Colonic mucosa (tissue), 4 donors: ENCODE measurements around the gene BANP. TPM values are rescaled to one million over a fixed set of nuclear protein-coding genes. Genes with fewer than 3 reads are reported as not detected.

Experiments
- DNase-seq: peaks from one replicate; pipeline ENCODE4 v3.0.0-alpha.2; 2020
- H3K27ac ChIP-seq: fragments of 200-600 bp; one replicate; pipeline ENCODE4 v1.8.0; 2021
- H3K27me3 ChIP-seq: fragments of 200-600 bp; one replicate; pipeline ENCODE4 v1.8.0; 2021
- H3K36me3 ChIP-seq: fragments of 200-600 bp; one replicate; pipeline ENCODE4 v1.8.0; 2021
- H3K4me1 ChIP-seq: fragments of 200-600 bp; one replicate; pipeline ENCODE4 v1.8.0; 2021; ENCODE audit warnings: mild to moderate bottlenecking
- H3K4me3 ChIP-seq: fragments of 200-600 bp; one replicate; pipeline ENCODE4 v1.8.0; 2021
- H3K9ac ChIP-seq, 2 donors: one replicate each; pipeline ENCODE4 v1.7.0; 2013; ENCODE audit warnings: control low read depth in 2 of 2, low read depth in 2 of 2, low read length in 2 of 2
- H3K9me3 ChIP-seq: fragments of 200-600 bp; one replicate; pipeline ENCODE4 v1.8.0; 2021
- intact Hi-C: fragments of 100-400 bp; cut with DNase I; formaldehyde crosslinking; loops from one replicate; pipeline ENCODE4 v1.14.1; 2022
- total RNA-seq, 2 donors: library from RNA; stranded (reverse); fragmentation: NEBNext Ultra II Directional in 1 of 2; extraction: Animal tissue kit (Norgen Biotek cat#: 25700) in 1 of 2; gene quantifications; one replicate each; pipeline ENCODE4 v1.2.1, GENCODE V29; 2021
- TF ChIP-seq, protein P1 (sequence below): fragments of 200-600 bp; IDR thresholded peaks from one replicate; pipeline ENCODE4 v1.8.0; 2022; ENCODE audit warnings: antibody characterized with exemption, mild to moderate bottlenecking
- donor health status: healthy.
- donor health status: DM: no; HTN: no; CAD: no.
- donor health status: DM: no; HTN: no; CAD: no.

The BANP gene
- total RNA-seq, 2 donors from 2014 or later: 18.6 to 29.7 TPM

- no peak overlapping the region for H3K9ac ChIP-seq
- no peak overlapping the region for H3K4me3 ChIP-seq
- no peaks in the 10 kb centered on the region for H3K9me3 ChIP-seq
- TF ChIP-seq, protein P1, sequence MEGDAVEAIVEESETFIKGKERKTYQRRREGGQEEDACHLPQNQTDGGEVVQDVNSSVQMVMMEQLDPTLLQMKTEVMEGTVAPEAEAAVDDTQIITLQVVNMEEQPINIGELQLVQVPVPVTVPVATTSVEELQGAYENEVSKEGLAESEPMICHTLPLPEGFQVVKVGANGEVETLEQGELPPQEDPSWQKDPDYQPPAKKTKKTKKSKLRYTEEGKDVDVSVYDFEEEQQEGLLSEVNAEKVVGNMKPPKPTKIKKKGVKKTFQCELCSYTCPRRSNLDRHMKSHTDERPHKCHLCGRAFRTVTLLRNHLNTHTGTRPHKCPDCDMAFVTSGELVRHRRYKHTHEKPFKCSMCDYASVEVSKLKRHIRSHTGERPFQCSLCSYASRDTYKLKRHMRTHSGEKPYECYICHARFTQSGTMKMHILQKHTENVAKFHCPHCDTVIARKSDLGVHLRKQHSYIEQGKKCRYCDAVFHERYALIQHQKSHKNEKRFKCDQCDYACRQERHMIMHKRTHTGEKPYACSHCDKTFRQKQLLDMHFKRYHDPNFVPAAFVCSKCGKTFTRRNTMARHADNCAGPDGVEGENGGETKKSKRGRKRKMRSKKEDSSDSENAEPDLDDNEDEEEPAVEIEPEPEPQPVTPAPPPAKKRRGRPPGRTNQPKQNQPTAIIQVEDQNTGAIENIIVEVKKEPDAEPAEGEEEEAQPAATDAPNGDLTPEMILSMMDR: no peak
- no peaks in the 10 kb centered on the region for H3K36me3 ChIP-seq
- no peak for DNase-seq
- H3K27me3 ChIP-seq: no peaks in the 10 kb centered on the region
- no peaks in the 10 kb centered on the region for H3K4me1 ChIP-seq
- H3K27ac ChIP-seq: no peak overlapping the region
- intact Hi-C loops: no loop called here
Observed at GRCh38 chr16:88077328-88078108, 126.3 kb downstream of the BANP start.

DNA sequence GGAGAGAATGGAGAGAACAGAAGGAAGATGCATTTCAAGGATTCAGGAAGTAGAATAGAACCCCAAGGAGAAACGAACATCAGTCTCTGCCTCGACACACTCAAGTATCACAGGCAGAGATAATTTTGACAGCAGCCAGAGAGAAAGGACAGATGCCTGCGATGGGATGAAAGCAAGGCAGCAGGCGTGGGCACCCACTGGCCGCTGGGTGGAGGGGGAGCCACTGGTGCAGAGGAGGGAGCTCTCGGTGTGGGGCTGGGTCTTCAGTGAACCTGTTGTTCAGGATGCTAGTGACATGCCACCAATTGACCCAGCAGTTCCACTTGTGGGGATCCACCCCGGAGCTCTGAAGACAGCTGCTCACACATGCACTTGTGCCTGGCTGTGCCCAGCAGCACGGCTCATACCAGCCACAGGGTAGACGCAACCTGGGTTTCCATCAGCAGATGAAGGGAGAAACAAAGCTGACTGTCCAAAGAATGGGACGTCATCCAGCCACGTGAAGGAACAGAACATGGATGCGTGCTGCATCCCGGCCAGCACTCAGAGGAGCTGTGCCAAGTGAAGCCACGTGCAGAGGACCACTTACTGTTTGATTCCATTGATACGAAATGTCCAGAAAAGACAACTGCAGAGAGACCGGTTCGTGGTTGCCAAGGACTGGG lies 127.0 kb downstream of the BANP start:
- Histone ChIP-seq H3K27me3 (no peaks in the 10 kb centered on the region), H3K9me3 (no peaks in the 10 kb centered on the region), H3K9ac (no peak overlapping the region), H3K4me3 (no peak overlapping the region), H3K4me1 (no peaks in the 10 kb centered on the region), H3K36me3 (no peaks in the 10 kb centered on the region), H3K27ac (no peak overlapping the region)
- intact Hi-C loops: no loop called here
- no peak for DNase-seq
- TF ChIP-seq, protein P1: no peak

- intact Hi-C loops: no loop called here
- DNase-seq: no peak
- H3K4me3 ChIP-seq: no peak overlapping the region
- no peaks in the 10 kb centered on the region for H3K27me3 ChIP-seq
- H3K9me3 ChIP-seq: no peaks in the 10 kb centered on the region
- no peaks in the 10 kb centered on the region for H3K4me1 ChIP-seq
- H3K27ac ChIP-seq: no peak overlapping the region
- no peaks in the 10 kb centered on the region for H3K36me3 ChIP-seq
- no peak overlapping the region for H3K9ac ChIP-seq
- TF ChIP-seq, protein P1: no peak
Observed at GRCh38 chr16:88083582-88083981, 132.3 kb downstream of the BANP start.

DNA sequence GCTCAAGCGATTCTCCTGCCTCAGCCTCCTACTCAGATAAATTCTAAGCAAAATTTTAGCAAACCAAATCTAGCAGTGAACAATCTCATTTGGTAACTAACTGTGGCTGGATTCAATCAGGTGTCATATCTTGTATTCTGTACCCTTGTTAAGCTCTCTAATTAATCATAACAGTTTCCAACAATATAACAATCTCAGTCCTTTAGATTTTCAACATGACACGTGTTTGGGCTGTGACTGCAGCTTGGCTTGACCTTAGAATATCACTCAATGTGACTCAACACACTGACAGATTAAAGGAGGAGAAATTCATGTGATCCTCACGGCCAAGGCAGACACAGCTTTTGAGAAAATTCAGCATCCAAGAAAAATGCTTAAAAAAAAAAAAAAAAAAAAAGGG lies 133.6 kb downstream of the BANP start:
- intact Hi-C loops: no loop called here
- DNase-seq: no peak
- H3K36me3 ChIP-seq: no peaks in the 10 kb centered on the region
- no peak overlapping the region for H3K9ac ChIP-seq
- TF ChIP-seq, protein P1: no peak
- H3K27ac ChIP-seq: no peak overlapping the region
- no peak overlapping the region for H3K4me3 ChIP-seq
- H3K27me3 ChIP-seq: no peaks in the 10 kb centered on the region
- no peaks in the 10 kb centered on the region for H3K4me1 ChIP-seq
- no peaks in the 10 kb centered on the region for H3K9me3 ChIP-seq

- no peaks in the 10 kb centered on the region for H3K36me3 ChIP-seq
- no peaks in the 10 kb centered on the region for H3K27me3 ChIP-seq
- intact Hi-C loops: no loop called here
Observed at GRCh38 chr16:88086571-88087516, 135.6 kb downstream of the BANP start.

More at GRCh38 chr16:88086571-88087516, 135.6 kb downstream of the BANP start:
- DNase-seq: no peak
- H3K9me3 ChIP-seq: no peaks in the 10 kb centered on the region
- no peak overlapping the region for H3K9ac ChIP-seq
- no peak overlapping the region for H3K4me3 ChIP-seq
- no peak overlapping the region for H3K27ac ChIP-seq
- TF ChIP-seq, protein P1: no peak
- H3K4me1 ChIP-seq: no peaks in the 10 kb centered on the region
